Parathyroid adenoma (tissue), 2 donors: Measurements from ENCODE around the gene KCTD4.

Experiments used
- H2AFZ ChIP-seq: fragments of 300-600 bp; sonication (generic); one replicate; pipeline ENCODE4 v1.7.0; 2017; ENCODE audit warnings: antibody characterized with exemption, mild to moderate bottlenecking
- H3K27ac ChIP-seq: fragments of 300-600 bp; sonication (generic); one replicate; pipeline ENCODE4 v1.7.0; 2017
- H3K27me3 ChIP-seq: fragments of 300-600 bp; sonication (generic); one replicate; pipeline ENCODE4 v1.7.0; 2017; ENCODE audit warnings: low read length; ENCODE audit not compliant: control insufficient read depth, insufficient read depth
- H3K36me3 ChIP-seq: fragments of 300-600 bp; sonication (generic); one replicate; pipeline ENCODE4 v1.7.0; 2017; ENCODE audit warnings: low read length; ENCODE audit not compliant: control insufficient read depth, insufficient read depth
- H3K4me1 ChIP-seq: fragments of 300-600 bp; sonication (generic); one replicate; pipeline ENCODE4 v1.7.0; 2017; ENCODE audit warnings: control low read depth
- H3K4me2 ChIP-seq: fragments of 300-600 bp; sonication (generic); one replicate; pipeline ENCODE4 v1.7.0; 2017; ENCODE audit warnings: low read length
- H3K4me3 ChIP-seq: fragments of 300-600 bp; sonication (generic); one replicate; pipeline ENCODE4 v1.7.0; 2017; ENCODE audit warnings: low read depth, low read length
- H3K79me2 ChIP-seq: fragments of 300-600 bp; sonication (generic); one replicate; pipeline ENCODE4 v1.7.0; 2017; ENCODE audit warnings: control low read depth
- H3K9ac ChIP-seq: fragments of 300-600 bp; sonication (generic); one replicate; pipeline ENCODE4 v1.7.0; 2017; ENCODE audit warnings: mild to moderate bottlenecking
- H3K9me3 ChIP-seq: fragments of 300-600 bp; sonication (generic); one replicate; pipeline ENCODE4 v1.7.0; 2017; ENCODE audit warnings: low read length; ENCODE audit not compliant: control insufficient read depth
- TF ChIP-seq, protein P1 (sequence below): fragments of 300-600 bp; sonication (generic); IDR thresholded peaks from one replicate; pipeline ENCODE4 v1.7.0; 2017; ENCODE audit warnings: antibody characterized with exemption, mild to moderate bottlenecking
- donor health status: primary hyperparathyroidism.

Gene KCTD4

DNA sequence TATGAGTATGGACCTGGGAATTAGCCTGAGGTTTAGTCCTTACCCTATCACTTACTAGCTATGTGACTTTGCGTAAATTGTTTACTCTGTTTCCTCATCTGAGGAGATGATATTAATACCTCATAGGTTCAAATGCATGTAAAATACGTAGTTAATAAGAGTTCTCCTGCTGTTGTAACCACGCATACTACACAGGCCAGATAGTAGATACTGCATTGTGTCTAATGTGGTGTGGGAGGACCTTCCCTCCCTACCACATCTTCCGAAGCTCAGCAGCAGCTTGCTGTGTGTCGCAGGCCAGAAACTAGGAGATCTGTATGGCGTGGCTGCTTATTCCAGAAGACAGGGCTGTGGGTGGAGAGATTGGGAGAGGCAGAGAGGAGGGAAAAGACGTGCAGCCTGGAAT, 57.5 kb downstream of the KCTD4 start:
- H3K27me3 ChIP-seq, result no peaks in the 10 kb centered on the region
- H3K79me2 ChIP-seq, result peaks cover 2% of the 10 kb centered on the region
- no peak overlapping the region for H3K9ac ChIP-seq
- H3K9me3 ChIP-seq, result no peaks in the 10 kb centered on the region
- no peak overlapping the region for H3K27ac ChIP-seq
- H2AFZ ChIP-seq, result no peak overlapping the region
- no peaks in the 10 kb centered on the region for H3K36me3 ChIP-seq
- no peak overlapping the region for H3K4me2 ChIP-seq
- H3K4me1 ChIP-seq, result no peaks in the 10 kb centered on the region
- no peak overlapping the region for H3K4me3 ChIP-seq
- TF ChIP-seq, protein P1, sequence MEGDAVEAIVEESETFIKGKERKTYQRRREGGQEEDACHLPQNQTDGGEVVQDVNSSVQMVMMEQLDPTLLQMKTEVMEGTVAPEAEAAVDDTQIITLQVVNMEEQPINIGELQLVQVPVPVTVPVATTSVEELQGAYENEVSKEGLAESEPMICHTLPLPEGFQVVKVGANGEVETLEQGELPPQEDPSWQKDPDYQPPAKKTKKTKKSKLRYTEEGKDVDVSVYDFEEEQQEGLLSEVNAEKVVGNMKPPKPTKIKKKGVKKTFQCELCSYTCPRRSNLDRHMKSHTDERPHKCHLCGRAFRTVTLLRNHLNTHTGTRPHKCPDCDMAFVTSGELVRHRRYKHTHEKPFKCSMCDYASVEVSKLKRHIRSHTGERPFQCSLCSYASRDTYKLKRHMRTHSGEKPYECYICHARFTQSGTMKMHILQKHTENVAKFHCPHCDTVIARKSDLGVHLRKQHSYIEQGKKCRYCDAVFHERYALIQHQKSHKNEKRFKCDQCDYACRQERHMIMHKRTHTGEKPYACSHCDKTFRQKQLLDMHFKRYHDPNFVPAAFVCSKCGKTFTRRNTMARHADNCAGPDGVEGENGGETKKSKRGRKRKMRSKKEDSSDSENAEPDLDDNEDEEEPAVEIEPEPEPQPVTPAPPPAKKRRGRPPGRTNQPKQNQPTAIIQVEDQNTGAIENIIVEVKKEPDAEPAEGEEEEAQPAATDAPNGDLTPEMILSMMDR, result no peak
